ENCODE measurements around the gene CABP4. TPM values are rescaled to one million over a fixed set of nuclear protein-coding genes. Genes with fewer than 3 reads are reported as not detected.

CABP4 gene
- total RNA-seq, 1 donor from 2014 or later = 3.2 TPM

DNA sequence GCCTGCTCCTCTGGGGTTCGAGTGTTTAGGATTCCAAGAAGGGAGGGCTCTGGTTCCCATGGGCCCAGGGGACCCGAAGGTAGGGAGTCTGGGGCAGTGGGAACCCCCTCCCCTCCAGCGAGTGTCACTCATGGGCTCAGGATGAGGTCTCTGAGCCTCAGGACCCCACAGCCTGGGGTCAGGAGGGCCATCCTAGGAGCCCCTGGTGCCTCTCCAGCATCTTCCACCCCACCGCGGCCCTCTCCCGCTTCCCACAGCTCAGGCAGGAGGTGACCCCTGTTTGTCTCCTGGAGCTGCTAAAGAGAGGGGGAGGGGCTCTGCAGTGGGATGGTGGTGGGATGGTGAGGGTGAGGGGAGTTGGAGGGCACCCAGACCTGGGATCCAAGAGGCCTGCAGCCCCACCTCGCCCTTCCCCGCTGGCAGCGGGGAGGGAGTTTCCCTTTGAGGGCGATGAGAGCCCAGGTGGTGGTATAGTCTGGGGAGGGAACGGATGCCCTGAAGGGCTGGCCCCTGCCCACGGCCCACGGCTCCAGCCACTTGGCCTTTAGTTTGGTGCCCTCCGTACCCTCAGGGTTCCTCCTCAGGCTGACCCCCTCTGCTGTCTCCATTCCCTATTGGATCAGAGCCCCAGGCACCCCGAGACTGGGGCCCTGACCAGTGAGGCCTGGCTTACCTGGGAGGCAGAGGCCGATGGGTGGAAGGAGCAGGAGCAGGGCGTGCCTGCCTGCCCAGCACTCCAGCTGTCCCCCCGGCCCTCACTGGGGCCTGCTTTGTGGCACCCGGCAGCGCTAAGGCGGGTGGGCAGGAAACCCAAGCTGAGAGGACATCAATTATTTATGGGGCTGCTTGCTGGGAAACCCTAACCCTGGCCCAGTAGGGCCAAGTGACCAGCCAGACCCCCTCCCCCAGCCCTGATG, 1.1 kb upstream of the CABP4 start:
- Histone ChIP-seq H3K4me1 (no peaks in the 10 kb centered on the region), H3K4me3 (no peak overlapping the region), H3K36me3 (no peaks in the 10 kb centered on the region), H3K27me3 (no peaks in the 10 kb centered on the region), H3K27ac (no peak overlapping the region), H3K9me3 (no peaks in the 10 kb centered on the region)
- DNase-seq (no peak), ATAC-seq (no peak)
- TF ChIP-seq, protein P1, sequence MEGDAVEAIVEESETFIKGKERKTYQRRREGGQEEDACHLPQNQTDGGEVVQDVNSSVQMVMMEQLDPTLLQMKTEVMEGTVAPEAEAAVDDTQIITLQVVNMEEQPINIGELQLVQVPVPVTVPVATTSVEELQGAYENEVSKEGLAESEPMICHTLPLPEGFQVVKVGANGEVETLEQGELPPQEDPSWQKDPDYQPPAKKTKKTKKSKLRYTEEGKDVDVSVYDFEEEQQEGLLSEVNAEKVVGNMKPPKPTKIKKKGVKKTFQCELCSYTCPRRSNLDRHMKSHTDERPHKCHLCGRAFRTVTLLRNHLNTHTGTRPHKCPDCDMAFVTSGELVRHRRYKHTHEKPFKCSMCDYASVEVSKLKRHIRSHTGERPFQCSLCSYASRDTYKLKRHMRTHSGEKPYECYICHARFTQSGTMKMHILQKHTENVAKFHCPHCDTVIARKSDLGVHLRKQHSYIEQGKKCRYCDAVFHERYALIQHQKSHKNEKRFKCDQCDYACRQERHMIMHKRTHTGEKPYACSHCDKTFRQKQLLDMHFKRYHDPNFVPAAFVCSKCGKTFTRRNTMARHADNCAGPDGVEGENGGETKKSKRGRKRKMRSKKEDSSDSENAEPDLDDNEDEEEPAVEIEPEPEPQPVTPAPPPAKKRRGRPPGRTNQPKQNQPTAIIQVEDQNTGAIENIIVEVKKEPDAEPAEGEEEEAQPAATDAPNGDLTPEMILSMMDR (IDR thresholded peaks at IDR 0.05) = no peak
- intact Hi-C loops (cut with DNase I) = no loop called here

DNA sequence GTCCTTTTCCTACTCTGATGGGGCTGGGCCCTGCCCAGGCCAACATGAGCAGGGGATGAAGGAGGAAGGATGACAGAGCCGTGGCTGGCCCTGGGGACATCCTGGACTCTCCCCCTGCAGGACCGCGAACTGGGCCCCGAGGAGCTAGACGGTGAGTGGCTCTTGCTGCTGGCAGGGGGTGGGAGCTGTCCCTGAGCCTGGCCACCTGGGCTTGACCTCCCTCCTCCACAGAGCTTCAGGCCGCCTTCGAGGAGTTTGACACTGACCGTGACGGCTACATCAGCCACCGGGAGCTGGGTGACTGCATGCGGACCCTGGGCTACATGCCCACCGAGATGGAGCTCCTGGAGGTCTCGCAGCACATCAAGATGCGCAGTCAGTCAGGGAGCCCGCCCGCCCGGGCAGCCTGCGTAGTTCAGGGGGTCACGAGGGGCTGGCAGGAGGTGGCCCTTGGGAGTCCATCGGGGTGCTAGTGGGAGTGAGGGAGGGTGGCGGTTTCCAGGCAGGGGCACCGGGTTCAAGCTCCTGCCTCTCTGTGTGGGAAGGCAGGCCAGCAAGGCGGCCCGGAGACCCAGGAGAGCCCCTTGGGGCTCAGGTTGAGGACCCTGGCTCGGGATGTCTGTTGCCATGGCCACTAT, 1.0 kb downstream of the CABP4 start:
- ATAC-seq (no peak), DNase-seq (peak; percentile 62)
- Histone ChIP-seq H3K27me3 (no peaks in the 10 kb centered on the region), H3K36me3 (no peaks in the 10 kb centered on the region), H3K4me1 (no peaks in the 10 kb centered on the region), H3K4me3 (no peak overlapping the region), H3K27ac (no peak overlapping the region), H3K9me3 (no peaks in the 10 kb centered on the region)
- intact Hi-C loops (cut with DNase I) = no loop called here
- TF ChIP-seq, protein P1 (IDR thresholded peaks at IDR 0.05) = no peak

GRCh38 chr11:67457453-67457852, 2.3 kb downstream of the CABP4 start:
- no peaks in the 10 kb centered on the region for H3K9me3 ChIP-seq
- no peak for DNase-seq
- ATAC-seq = no peak
- H3K27me3 ChIP-seq = no peaks in the 10 kb centered on the region
- TF ChIP-seq, protein P1 (IDR thresholded peaks at IDR 0.05) = no peak
- H3K36me3 ChIP-seq = no peaks in the 10 kb centered on the region
- H3K27ac ChIP-seq = no peak overlapping the region
- H3K4me1 ChIP-seq = no peaks in the 10 kb centered on the region
- H3K4me3 ChIP-seq = no peak overlapping the region
- intact Hi-C loops (cut with DNase I) = no loop called here

GRCh38 chr11:67458266-67458665, 3.1 kb downstream of the CABP4 start:
- intact Hi-C loops (cut with DNase I) = no loop called here
- Histone ChIP-seq H3K4me1 (no peaks in the 10 kb centered on the region), H3K27me3 (no peaks in the 10 kb centered on the region), H3K36me3 (no peaks in the 10 kb centered on the region), H3K27ac (no peak overlapping the region), H3K9me3 (no peaks in the 10 kb centered on the region), H3K4me3 (no peak overlapping the region)
- TF ChIP-seq, protein P1 (IDR thresholded peaks at IDR 0.05) = no peak
- ATAC-seq (no peak), DNase-seq (no peak)

DNA sequence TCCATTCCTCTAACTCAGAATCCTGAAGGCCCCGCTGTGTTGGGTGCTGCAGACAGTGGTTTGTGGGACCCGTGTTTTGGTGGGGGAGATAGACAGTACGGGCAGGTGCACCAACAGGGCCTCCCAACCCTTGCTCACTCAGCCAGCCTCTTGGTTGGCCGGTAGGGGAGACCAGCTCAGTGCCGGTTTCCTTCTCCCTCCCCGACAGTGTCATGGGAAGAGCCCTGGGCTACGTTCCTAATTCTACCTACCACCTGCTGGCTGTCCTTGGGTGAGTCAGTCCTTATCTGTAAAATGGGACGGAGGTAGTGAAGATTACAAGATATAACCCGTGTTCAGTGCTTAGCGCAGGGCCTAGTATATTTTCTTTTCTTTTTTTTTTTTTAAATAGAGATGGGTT, 8.0 kb downstream of the CABP4 start:
- no peaks in the 10 kb centered on the region for H3K9me3 ChIP-seq
- no peak overlapping the region for H3K4me3 ChIP-seq
- no peak overlapping the region for H3K27ac ChIP-seq
- intact Hi-C loops (cut with DNase I) = no loop called here
- peaks cover 20% of the 10 kb centered on the region for H3K4me1 ChIP-seq
- DNase-seq (no peak), ATAC-seq (no peak)
- TF ChIP-seq, protein P1 (IDR thresholded peaks at IDR 0.05) = no peak
- no peaks in the 10 kb centered on the region for H3K36me3 ChIP-seq
- no peaks in the 10 kb centered on the region for H3K27me3 ChIP-seq
